DMS53 (cell line): ENCODE data around the gene GMCL2.
A peak's percentile ranks its signal among the peaks of the same experiment; 100 is the strongest.
"Not testable (repeated sequence)": the region's sequence is repeated elsewhere in the genome, so short reads cannot be mapped to it uniquely, and the experiment has no call there.

Experiments used
- DNase-seq: peaks from one replicate; lab custom pipeline; 2025; lab: John Stamatoyannopoulos, UW

GMCL2 gene

DNA sequence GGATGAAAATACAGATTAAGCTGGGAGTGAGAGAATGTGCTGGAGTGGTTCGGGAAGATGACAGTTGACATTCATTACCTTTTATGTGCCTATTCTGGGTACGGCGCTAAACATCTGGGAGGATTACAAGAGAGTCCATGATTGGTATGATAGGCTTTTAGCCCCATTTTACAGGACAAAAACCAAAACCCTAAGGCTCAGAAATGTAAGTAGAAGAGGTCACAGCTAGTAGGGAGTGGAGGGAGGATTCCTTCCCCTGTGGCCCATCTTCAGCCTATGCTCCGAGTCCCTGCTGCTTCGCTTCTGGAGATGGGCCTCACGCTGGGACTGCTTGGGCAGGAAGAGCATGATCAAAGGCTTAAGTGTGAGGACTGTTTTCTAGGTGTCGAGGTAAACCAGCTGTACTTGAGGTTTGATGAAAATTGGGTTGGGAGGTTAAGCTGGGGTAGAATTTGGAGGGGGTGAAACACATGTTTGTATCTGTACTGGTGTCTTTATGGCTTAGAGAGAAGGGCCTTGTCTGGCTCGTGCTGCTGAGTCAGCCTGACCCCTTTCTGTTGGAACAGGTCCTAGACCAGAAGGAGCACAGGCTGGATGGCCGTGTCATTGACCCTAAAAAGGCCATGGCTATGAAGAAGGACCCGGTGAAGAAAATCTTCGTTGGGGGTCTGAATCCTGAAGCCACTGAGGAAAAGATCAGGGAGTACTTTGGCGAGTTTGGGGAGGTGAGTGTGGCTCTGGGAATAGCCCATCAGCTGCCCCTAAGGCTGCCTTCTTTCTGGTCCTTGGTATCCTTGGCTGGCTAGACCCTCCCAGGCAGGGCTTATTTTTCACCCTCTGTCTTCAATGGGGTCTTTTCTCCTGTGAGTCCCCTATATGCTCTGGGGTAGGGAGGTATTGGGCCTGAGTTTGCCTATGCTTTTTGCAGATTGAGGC is 19.3 kb upstream of the GMCL2 start:
- no peak for DNase-seq

DNA sequence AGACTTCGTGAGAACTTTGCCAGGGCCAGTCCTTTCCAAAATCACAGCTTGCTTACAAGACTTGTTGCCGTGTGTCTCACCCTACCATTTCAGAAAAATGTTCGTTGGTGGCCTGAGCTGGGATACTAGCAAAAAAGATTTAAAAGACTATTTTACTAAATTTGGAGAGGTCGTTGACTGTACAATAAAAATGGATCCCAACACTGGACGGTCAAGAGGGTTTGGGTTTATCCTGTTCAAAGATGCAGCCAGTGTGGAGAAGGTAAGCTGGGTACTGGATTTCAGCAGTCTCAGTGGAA is 18.5 kb upstream of the GMCL2 start:
- DNase-seq: no peak

DNA sequence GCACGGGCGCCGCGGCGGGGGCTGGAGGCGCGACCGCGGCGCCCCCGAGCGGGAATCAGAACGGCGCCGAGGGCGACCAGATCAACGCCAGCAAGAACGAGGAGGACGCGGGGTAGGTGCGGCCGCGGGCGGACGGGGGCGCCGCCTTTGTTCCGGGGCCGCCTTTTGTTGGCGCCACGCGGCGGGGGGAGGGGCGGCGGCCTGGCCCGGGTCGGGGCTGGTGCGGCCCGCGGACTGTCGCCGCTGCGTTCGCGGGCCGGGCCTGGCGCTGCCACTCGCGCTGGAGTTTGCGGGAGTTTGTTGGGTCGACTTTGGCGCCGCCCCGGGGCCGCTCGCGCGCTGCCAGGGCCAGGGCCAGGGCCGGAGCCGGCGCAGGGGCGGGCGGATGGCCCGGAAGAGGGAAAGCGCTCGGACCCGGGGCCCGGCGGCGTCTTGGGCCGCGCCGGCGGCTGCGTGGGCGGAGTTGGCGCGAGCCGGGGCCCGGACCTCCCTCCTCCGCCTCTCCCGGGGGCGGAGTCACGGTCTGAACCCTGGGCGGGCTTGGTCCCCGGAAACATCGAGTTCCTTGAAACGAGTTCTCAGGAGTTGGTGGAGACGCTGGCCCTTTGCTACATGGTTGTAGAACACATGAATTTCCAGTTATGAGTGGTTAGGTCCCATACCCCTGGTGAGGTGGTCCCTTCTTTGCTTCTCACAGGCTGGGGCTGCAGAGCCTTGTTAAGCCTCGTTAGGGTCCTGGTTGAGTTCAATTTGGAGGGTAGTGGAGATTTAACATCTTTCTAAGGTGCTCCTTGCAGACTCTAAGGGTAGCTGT is 18.0 kb upstream of the GMCL2 start:
- peak; percentile 85 for DNase-seq

DNA sequence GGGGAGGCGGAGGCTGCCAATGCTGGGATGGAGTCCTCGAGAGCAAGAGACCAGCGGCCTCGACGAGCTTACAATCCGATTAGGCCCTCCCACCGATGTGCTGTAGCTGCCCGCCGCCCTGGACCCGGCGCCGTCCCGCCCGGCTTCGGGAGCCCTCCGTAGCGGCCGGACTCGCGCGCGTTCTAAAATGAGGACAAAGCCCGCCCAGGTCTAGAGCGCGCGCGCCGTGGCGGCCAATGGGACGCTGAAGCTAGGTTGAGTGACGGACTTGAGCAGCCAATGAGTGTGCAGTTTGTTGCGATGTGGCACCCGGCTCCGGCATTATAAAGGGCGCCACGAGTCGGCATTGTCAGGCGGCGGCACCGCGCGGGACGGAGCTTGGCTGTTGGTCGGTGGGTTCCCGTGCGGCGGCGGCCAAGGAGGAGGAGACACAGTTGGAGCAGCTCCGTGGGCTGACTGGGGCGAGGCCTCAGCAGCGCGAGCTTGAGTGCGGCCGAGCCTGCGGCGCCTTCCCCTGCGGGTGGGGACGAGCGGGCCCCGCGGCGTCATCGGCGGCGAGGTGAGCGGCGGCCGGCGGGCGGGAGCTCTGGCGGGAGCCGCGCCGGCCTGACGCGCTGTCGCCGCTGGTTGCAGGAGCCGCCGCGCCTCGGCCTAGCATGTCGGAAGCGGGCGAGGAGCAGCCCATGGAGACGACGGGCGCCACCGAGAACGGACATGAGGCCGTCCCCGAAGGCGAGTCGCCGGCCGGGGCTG is 17.2 kb upstream of the GMCL2 start, which contains the start of gene HNRNPAB:
TSS of gene HNRNPAB (plus strand) at position 352 of the 753 bp plus-strand sequence. CDS start at position 657, 305 bp downstream.
- DNase-seq: peak; percentile 99

DNA sequence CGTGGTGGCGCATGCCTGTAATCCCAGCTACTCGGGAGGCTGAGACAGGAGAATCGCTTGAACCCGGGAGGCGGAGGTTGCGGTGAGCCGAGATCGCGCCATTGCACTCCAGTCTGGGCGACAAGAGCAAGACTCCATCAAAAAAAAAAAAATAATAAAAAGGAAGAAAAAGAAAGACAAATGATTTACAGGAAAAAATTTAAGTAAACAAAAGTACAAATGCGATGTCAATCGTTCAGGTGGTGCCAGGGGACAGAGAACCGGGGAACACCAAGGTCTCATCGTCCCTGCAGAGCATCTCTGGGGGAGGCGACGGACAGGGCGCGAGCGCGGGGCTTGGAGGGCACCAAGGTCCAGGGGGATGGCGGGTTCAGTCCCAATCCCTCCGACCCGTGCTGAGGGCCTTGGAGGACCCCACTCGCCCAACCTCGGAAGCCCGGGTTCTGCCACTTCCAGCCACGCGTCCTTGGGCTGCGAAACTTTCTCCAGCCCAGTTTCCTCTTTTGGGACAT is 16.6 kb upstream of the GMCL2 start:
- peak; percentile 72 for DNase-seq

DNA sequence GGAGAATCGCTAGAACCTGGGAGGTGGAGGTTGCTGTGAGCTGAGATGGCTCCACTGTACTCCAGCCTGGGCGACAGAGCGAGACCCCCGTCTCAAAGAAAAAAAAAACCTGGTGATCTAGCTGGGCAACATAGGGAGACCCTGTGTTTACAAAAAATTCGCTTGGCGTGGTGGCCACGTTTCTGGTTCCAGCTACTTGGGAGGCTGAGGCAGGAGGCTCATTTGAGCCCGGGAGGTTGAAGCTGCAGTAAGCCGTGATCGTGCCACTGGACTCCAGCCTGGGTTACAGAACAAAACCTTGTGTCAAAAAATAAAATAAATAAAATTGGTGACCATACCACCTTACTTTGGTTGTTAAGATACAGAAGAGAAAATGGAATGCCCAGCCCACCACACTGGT is 15.4 kb upstream of the GMCL2 start:
- no peak for DNase-seq

DNA sequence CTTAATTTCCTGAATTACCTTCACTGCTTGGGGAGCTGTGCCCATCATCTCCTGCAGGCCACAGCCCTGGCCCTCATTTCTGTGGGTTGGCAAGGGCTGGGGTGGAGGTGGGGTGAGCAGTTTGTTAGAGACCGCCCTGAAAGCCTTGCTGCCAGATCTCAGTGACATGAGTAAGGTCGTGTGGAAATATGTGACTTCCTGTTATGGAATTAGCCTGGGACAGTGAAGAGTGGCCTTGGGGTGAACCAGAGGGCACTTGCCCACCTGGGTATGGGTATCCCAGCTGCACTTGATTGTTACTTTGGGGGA is 14.7 kb upstream of the GMCL2 start:
- DNase-seq: no peak

DNA sequence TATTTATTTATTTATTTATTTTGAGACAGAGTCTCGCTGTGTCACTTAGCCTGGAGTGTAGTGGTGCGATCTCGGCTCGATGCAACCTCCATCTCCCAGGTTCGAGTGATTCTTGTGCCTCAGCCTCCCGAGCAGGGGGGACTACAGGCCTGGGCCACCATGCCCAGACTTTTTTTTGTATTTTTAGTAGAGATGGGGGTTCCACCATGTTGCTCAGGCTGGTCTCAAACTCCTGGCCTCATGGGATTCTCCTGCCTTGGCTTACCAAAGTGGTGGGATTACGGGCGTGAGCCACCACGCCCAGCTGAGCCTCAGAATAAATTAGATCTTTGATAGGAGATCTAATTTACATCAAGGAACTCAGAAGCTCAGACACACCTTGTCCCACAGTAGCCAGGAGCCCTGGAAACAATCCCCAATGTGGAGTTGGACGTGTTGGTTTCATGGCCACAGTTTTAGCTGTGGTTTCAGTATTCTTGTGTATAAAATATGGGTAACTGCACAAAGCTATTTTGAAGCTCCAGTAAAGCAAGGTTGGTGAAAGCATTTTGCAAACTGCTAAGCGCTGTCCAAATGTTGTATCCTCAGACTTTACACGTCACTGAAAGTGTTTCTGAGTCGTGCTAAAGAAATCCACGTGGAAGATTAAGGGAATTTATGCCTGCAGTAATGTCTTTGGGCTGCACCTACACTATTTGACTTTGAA is 14.2 kb upstream of the GMCL2 start:
- DNase-seq: no peak

DNA sequence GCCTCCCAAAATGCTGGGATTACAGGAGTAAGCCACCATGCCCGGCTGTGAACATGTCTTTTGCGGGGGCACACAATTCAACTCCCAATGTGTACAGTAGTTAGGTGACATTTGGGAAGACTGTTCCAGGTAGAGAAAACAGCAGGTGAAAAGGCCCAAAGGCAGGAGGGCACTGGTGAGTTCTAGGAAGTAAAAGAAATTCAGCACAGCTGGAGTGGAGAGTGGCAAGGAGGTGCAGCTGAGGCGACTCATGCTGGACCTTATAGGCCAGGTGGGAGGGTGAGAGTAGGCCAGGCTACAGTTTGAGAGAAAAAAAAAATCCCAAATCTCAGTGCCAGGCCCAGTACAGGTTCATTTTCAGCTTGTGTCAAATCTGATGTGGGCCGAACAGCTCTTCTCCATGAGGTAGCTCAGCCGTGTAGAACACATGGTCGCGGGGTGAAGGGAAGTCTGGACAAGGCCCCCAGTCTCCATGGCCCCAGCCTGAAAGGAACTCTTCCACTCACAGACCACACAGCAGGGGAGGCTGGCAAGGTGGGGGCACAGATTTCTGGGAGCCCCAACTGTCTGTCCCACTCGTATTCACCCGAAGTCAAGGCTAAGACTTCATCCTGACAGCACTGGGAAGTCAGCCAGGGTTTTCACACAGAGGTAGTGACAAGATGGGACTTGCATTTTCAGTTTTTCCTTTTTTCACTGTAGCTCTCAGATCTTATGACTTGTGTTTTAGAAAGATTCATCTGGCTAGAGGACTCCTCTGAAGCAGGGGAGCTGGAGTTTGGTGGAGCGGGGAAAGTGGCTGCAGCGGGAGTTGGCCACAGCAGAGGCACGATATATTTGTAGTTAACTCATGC is 12.6 kb upstream of the GMCL2 start:
- no peak for DNase-seq

DNA sequence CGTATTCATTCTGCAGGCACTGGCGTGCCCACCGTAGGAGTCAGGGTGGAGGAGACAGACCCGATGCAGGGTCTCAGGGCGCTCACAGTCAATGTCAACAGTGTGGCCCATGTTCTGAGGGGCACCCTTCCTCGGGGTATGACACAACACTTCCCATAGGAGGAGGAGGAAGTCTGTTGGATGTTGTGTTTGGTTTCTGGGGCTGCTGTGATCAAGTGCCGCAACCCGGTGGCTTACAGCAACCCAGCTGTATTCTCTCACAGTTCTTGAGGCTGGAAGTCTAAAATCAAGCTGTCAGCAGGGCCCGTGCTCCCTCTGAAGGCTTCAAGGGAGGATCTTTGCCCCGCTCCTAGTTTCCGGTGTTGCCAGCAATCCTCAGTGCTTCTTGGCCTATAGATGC is 11.5 kb upstream of the GMCL2 start:
- no peak for DNase-seq

DNA sequence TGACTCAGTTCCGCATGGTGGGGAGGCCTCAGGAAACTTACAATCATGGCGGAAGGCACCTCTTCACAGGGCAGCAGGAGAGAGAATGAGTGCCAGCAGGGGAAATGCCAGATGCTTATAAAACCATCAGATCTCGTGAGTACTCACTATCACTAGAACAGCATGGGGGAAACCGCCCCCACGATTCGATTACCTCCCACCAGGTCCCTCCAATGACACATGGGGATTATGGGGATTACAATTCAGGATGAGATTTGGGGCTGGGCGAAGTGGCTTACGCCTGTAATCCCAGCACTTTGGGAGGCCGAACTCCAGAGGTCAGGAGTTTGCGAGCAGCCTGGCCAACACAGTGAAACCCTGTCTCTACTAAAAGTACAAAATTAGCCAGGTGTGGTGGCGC is 11.0 kb upstream of the GMCL2 start:
- not testable (repeated sequence) for DNase-seq

DNA sequence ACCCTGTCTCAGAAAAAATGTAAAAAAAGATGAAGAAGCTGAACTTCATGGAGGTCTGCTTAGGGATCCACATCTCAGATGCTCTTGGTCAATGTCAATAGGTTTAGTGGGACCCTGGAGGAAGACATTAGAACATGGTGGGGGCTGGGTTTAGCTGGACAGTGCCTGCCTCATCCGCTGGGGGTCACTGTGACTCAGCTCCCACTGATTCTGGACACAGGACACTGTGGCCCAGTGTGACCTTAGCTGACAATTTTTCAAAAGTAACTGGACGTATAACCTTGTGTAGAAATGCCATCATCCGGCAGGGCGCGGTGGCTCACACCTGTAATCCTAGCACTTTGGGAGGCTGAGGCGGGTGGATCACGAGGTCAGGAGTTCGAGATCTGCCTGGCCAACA is 9.8 kb upstream of the GMCL2 start:
- peak; percentile 40 for DNase-seq

DNA sequence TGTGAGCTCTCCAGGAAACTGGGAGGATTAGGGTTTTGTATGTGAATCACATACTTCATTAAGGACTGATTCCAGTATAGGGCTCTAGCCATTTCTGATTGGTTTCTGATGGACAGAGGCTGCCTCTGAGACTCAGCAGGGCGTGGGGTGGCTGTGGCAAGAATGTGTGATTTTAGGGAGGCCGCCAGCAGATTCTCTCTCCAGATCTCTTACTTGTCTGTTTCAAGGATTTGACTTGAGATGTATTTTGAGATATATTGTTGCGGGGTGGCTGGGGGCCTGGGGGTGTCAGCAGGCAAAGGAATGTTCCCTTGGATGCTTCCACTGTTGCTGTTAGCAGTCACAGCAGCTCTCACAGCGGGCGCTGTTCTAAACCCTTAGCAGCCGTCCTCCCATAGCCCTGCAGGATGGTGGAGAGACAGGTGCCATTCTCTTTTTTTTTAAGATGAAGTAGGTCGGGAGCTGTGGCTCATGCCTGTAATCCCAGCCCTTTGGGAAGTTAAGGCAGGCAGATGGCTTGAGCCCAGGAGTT is 9.2 kb upstream of the GMCL2 start:
- DNase-seq: no peak

DNA sequence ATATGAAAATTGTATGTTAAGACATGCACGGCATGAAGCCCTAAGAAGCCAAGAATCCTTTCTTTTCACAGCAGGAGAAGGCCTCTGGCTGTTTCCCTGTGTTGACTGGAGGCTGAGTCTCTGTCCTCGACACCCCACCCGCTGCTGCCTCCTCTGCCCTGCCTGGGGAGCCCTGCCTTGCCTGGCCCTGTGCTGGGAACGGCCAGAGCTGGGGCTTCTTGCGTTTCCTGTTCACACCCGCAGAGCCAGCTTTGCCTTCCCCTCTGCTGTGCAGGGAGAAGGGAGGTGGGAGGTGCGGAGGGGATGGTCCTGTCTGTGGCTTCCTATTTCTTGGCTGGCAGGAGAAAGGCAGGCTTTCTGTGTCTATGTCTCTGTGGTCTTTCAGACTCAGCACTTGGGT is 6.9 kb upstream of the GMCL2 start:
- no peak for DNase-seq

DNA sequence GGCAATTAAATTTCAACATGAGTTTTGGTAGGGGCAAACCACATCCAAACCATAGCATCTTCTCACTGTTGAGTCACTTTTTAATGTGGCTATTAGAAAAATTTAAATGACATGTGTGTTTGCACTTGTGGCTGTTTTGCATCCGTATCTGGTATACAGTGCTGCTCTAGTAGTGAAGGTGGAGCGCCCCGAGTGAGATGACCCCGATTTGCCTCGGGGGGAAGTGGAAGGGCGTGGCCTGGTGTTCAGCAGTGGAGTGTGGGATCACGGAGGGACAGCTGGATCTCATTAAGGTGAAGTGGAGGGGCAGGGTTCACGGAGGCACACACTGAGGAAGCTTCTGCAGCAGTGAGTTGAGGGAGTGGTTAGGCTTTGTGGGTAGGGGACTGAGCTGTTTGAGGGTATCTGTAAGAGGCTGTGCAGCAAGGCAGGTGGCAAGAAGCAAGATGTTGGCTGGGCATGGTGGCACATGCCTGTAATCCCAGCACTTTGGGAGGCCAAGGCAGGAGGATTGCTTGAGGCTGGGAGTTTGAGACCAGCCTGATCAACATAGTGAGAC is 6.2 kb upstream of the GMCL2 start:
- no peak for DNase-seq

DNA sequence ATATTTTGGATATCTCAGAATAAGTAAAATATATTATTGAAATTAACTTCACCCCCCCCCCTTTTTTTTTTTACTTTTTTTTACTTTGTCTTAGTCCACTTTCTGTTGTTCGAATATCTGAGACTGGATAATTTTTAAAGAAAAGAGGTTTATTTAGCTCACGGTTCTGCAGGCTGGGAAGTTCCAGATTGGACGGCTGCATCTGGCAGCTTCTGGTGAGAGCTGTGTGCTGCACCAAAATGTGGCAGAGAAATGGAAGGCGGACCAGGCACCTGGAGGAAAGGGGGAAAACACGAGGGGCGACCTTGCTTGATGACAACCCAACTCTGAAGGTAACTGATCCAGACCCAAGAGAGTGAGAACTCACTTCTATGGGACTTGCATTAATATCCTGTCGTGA is 5.6 kb upstream of the GMCL2 start:
- no peak for DNase-seq

DNA sequence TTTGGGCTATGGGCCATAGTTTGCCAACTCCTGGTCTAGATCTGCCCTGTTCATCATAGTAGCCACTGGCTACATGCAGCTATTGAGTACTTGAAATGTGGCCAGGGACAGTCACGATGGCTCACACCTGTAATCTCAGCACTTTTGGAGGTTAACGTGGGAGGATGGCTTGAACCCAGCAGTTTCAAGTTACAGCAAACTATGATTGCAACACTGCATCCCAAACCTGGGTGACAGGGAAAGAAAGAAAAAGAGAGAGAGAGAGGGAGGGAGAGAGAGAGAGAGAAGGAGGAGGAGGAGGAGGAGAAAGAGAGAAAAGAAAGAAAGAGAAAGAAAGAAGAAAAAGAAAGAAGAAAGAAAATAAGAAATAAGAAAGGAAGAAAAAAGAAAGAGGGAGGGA is 5.1 kb upstream of the GMCL2 start:
- DNase-seq: no peak

DNA sequence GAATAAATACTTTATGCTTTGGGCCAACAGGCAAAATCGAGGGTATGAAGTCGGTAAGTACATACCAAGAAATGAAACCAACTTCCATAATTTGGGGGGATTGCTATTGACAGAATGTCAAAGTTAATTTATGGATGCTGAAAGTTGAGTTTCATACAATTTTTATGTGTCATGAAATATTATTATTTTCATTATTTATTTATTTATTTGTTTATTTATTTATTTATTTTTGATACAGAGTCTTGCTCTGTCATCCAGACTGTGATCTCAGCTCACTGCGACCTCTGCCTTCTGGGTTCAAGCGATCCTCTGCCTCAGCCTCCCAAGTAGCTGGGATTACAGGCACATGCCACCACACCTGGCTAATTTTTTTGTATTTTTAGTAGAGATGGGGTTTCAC is 4.5 kb upstream of the GMCL2 start:
- no peak for DNase-seq

DNA sequence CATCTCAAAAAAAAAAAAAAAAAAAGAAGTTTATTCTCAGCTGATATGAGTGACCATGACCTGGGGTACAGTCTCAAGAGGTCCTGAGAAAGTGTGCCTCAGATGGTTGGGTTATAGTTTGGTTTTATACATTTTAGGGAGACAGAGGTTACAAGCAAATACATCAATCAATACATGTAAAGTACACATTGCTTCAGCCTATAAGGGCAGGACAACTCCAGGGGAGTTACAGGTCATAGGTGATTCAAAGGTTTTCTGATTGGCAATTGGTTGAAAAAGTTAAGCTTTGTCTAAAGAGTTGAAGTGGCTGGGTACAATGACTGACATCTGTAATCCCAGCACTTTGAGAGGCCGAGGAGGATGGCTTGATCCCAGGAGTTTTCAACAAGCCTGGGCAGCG is 2.3 kb upstream of the GMCL2 start:
- DNase-seq: no peak

DNA sequence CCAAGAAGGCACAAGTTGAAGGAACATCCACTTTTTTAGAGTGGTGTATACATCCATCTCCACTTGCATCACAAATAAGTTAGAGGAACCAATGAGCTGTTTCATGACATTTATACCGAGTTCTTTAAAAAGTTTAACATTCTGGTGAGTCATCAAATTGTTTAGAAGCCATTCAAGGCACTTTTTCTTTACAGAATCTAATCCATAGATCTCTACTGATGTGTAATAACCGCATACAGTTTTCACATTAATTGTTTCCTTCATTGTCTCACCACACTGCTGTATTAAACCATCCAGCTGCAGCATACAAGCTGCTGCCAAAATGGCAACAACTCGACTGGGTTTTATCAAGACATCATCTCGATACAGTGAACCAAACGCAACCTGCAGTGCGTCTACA is 744 bp downstream of the GMCL2 start:
- no peak for DNase-seq
